Fibroblast of gingiva (primary cell): ENCODE results near the gene PASK.

Experiments
- DNase-seq: peaks from one replicate; pipeline ENCODE4 v3.0.0-alpha.2; 2011; ENCODE audit warnings: low read depth

PASK gene

DNA sequence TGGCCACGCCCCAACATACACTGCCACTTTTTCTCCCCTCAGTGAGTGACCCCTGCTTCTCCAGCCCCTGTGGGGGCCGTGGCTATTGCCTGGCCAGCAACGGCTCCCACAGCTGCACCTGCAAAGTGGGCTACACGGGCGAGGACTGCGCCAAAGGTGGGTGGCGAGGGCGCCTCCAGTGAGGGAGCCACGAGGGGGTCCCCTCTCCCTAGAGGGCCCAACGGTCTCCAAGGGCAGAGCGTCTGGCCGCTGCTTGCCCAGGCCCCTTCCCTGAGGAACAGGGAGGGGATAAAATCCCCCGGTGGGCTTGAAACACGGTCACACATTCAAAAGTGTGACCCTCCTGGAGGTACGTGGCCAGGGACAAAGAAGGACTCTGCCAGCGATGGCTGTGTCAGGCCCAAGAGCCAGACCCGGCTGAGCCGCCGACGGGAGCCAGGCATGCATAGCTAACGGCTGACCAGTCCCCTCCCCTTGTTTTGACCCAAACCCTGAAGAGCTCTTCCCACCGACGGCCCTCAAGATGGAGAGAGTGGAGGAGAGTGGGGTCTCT, 84.4 kb downstream of the PASK start:
- no peak for DNase-seq

DNA sequence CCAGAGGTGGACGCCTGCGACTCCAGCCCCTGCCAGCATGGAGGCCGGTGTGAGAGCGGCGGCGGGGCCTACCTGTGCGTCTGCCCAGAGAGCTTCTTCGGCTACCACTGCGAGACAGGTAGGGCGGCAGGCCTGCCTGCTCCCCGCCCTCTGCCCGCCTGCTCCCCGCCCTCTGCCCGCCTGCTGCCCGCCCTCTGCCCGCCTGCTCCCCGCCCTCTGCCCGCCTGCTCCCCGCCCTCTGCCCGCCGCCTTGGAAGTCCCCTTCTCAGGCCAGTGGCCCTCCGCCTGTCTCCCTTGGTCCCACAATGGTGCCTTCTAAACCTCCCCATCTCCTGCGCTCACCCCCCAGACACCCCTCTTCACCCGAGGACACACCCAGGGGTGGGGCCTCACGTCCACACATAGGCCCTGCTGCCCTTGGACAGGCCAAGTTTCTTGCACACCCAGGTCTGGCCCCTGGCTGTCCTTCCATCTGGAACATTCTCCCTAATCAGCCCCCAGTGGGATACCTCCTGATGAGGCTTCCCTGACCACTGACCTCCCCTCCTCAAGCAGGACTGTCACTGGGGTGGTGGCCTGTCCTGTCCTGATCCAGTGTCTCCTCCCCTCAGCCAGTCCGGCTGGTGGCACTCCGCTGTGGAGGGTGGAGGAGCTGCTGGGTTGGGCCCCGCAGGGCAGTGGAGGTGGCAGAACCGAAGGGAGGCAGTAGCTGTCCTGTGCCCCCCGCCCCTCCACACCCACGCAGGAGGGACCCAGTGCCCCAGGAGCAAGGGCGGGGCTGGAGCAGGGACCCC, 85.1 kb downstream of the PASK start:
- no peak for DNase-seq

DNA sequence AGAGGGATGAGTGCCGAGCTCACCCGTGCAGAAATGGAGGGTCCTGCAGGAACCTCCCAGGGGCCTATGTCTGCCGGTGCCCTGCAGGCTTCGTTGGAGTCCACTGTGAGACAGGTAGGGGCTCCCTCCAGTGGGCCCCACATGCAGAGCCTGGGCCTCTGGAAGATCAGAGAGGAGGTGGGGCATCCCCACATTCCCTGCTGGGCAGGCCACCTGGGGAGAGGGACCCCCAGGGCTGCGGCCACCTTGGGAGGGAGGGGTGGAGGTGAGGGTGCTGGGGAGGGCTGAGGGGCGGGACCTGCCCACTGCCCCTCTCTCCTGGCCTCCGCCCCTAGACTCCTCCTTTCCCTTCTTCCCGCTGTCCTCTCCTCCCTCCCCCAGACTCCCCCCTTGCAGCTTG, 85.7 kb downstream of the PASK start:
- DNase-seq = no peak

DNA sequence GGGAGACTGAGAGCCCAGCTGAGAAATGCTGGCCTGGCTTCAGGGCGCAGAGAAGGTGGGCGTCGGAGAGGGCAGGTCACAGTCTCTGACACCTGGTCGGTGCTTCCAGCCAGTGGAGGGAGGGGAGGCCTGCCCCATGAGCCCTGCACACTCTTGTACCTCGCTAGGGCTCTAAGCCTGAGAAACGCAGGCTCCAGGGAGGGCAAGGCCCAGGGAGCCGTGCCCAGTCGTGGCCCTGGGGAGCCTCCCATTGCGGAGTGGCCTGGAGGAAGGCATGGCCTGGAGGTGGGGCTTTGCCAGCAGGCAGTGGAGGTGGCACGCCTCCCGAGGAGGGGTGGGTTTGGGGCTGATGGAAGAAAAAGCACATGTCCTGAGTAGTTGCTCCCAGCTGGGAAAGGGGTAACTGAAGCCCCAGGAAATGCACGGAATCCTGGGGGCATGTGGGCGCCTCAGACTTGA, 86.2 kb downstream of the PASK start:
- no peak for DNase-seq

DNA sequence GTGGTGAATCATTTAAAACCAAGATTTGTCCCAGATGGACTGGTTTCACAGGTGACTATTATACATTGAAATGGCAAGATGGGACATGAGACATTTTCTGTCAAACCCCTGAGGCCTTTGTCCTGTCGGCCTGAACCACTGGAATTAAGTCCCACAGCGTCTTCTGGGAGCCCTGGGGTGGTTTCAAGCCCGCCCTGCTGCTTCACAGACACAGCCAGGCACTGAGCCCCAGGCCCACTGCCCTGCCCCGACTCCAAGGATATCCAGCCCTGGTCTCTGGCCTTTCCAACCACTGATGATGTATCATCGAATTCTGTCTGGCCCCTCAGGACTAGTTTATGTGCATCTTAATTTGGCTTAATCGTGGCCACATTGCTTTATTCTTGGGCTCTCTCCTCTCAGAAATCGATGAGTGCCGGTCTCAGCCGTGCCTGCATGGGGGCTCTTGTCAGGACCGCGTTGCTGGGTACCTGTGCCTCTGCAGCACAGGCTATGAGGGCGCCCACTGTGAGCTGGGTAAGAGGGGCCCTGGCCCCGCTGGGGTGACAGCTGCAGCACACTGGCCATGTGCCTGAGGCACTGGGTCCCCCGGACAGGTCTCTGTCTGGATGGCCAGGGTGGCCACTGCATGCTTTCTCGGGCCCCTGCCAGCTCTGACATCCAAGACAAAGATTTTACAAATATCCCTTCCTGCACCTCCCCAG, 86.7 kb downstream of the PASK start:
- DNase-seq = no peak

DNA sequence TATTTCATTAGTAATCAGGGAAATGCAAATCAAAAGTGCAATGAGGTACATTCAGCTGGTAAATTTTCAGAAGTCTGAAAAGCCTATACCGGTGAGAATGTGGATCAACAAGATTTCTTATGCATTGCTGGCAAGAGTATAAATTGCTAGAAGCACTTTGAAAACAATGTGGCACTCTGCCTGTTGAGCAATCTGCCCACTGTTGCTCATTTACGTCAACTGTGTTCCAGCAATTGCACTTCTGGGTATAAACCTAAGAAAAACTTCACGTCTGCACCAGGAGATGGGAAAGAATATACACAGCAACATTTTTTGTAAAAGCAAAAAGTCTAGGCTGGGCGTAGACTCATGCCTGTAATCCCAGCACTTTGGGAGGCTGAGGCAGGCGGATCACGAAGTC, 88.0 kb downstream of the PASK start:
- peak; percentile 92 for DNase-seq
